Superior temporal gyrus (tissue), 1 donor: ENCODE results near the gene C12orf42.
"Not testable (repeated sequence)": the region's sequence is repeated elsewhere in the genome, so short reads cannot be mapped to it uniquely, and the experiment has no call there.

Experiments
- DNase-seq: peaks from one replicate; pipeline ENCODE4 v3.0.0-alpha.2; 2016; ENCODE audit errors: extremely low spot score

Gene C12orf42

GRCh38 chr12:103424849-103425586, 70.8 kb downstream of the C12orf42 start:
- not testable (repeated sequence) for DNase-seq

GRCh38 chr12:103423516-103423910, 72.3 kb downstream of the C12orf42 start:
- no peak for DNase-seq

GRCh38 chr12:103422746-103423515, 72.8 kb downstream of the C12orf42 start:
- DNase-seq, result no peak

- no peak for DNase-seq
Measured at GRCh38 chr12:103422328-103422727, 73.4 kb downstream of the C12orf42 start.

- DNase-seq, result no peak
Measured at GRCh38 chr12:103421402-103421801, 74.4 kb downstream of the C12orf42 start.

GRCh38 chr12:103415681-103416080, 80.1 kb downstream of the C12orf42 start:
- no peak for DNase-seq

- no peak for DNase-seq
Measured at GRCh38 chr12:103401421-103401820, 94.3 kb downstream of the C12orf42 start.

- no peak for DNase-seq
Measured at GRCh38 chr12:103399986-103400385, 95.8 kb downstream of the C12orf42 start.

GRCh38 chr12:103397536-103397935, 98.2 kb downstream of the C12orf42 start:
- DNase-seq, result no peak

GRCh38 chr12:103392722-103393121, 103.0 kb downstream of the C12orf42 start:
- no peak for DNase-seq

GRCh38 chr12:103391103-103391502, 104.7 kb downstream of the C12orf42 start:
- no peak for DNase-seq

- no peak for DNase-seq
Measured at GRCh38 chr12:103387385-103387784, 108.4 kb downstream of the C12orf42 start.

GRCh38 chr12:103386451-103386850, 109.3 kb downstream of the C12orf42 start:
- DNase-seq, result no peak

GRCh38 chr12:103382736-103383346, 112.9 kb downstream of the C12orf42 start:
- no peak for DNase-seq

- DNase-seq, result no peak
Measured at GRCh38 chr12:103382119-103382518, 113.6 kb downstream of the C12orf42 start.

- no peak for DNase-seq
Measured at GRCh38 chr12:103379670-103380069, 116.1 kb downstream of the C12orf42 start.

GRCh38 chr12:103373088-103373523, 122.7 kb downstream of the C12orf42 start:
- no peak for DNase-seq

GRCh38 chr12:103369929-103370328, 125.8 kb downstream of the C12orf42 start:
- DNase-seq, result no peak

- DNase-seq, result no peak
Measured at GRCh38 chr12:103368167-103368566, 127.6 kb downstream of the C12orf42 start.

GRCh38 chr12:103354403-103354802, 141.4 kb downstream of the C12orf42 start:
- DNase-seq, result no peak

- DNase-seq, result no peak
Measured at GRCh38 chr12:103353913-103354312, 141.9 kb downstream of the C12orf42 start.

GRCh38 chr12:103350116-103350515, 145.7 kb downstream of the C12orf42 start:
- DNase-seq, result no peak

GRCh38 chr12:103348935-103349334, 146.8 kb downstream of the C12orf42 start:
- DNase-seq, result no peak
